Dendritic cell treated with granulocyte-macrophage colony-stimulating factor and Interleukin-4, amounts not matched to agents 40 ng/mL and 50 ng/mL, for 4 days (primary cell): ENCODE results near the gene KLHL17.
"Not testable (repeated sequence)": the region's sequence is repeated elsewhere in the genome, so short reads cannot be mapped to it uniquely, and the experiment has no call there.

ENCODE experiments used
- H3K27ac Mint-ChIP-seq: one replicate; pipeline ENCODE4 v1.8.0; 2022; ENCODE audit warnings: mild to moderate bottlenecking, mixed read lengths
- H3K27me3 Mint-ChIP-seq: one replicate; pipeline ENCODE4 v1.8.0; 2022; ENCODE audit warnings: mild to moderate bottlenecking, mixed read lengths
- H3K36me3 Mint-ChIP-seq: one replicate; pipeline ENCODE4 v1.8.0; 2022; ENCODE audit warnings: low read depth, mixed read lengths
- H3K4me1 Mint-ChIP-seq: one replicate; pipeline ENCODE4 v1.8.0; 2022; ENCODE audit warnings: low read depth, mixed read lengths
- H3K4me3 Mint-ChIP-seq: one replicate; pipeline ENCODE4 v1.8.0; 2022; ENCODE audit warnings: mild to moderate bottlenecking, moderate library complexity, mixed read lengths
- H3K9me3 Mint-ChIP-seq: one replicate; pipeline ENCODE4 v1.8.0; 2022; ENCODE audit warnings: mixed read lengths
- intact Hi-C: fragments of 100-400 bp; cut with micrococcal nuclease; formaldehyde crosslinking; loops from one replicate; pipeline ENCODE4 v1.15.0; 2022

Gene KLHL17

GRCh38 chr1:1003618-1004419 is 43.4 kb downstream of the KLHL17 start:
- no peak overlapping the region for H3K27ac Mint-ChIP-seq

GRCh38 chr1:1004420-1004779 is 44.0 kb downstream of the KLHL17 start:
- H3K27me3 Mint-ChIP-seq, result peaks cover 80% of the 10 kb centered on the region
- H3K36me3 Mint-ChIP-seq, result no peaks in the 10 kb centered on the region
- H3K4me3 Mint-ChIP-seq, result no peak overlapping the region
- intact Hi-C loops, result no loop called here
- H3K4me1 Mint-ChIP-seq, result peaks cover 29% of the 10 kb centered on the region
- H3K9me3 Mint-ChIP-seq, result no peaks in the 10 kb centered on the region
- H3K27ac Mint-ChIP-seq, result no peak overlapping the region

More at GRCh38 chr1:1003618-1004419, 43.4 kb downstream of the KLHL17 start:
- Mint-ChIP-seq H3K4me3 (no peak overlapping the region), H3K36me3 (no peaks in the 10 kb centered on the region), H3K4me1 (peaks cover 24% of the 10 kb centered on the region), H3K9me3 (no peaks in the 10 kb centered on the region), H3K27me3 (peaks cover 76% of the 10 kb centered on the region)
- intact Hi-C loops, result no loop called here

GRCh38 chr1:1004780-1005697 is 44.7 kb downstream of the KLHL17 start:
- Mint-ChIP-seq H3K27ac (no peak overlapping the region), H3K36me3 (no peaks in the 10 kb centered on the region), H3K4me3 (no peak overlapping the region), H3K27me3 (peaks cover 78% of the 10 kb centered on the region), H3K4me1 (peaks cover 29% of the 10 kb centered on the region), H3K9me3 (no peaks in the 10 kb centered on the region)
- intact Hi-C loops, result no loop called here

- H3K27me3 Mint-ChIP-seq, result peaks cover 72% of the 10 kb centered on the region
- intact Hi-C loops, result no loop called here
- H3K4me3 Mint-ChIP-seq, result no peak overlapping the region
- no peaks in the 10 kb centered on the region for H3K36me3 Mint-ChIP-seq
- no peaks in the 10 kb centered on the region for H3K9me3 Mint-ChIP-seq
- H3K4me1 Mint-ChIP-seq, result peaks cover 24% of the 10 kb centered on the region
- H3K27ac Mint-ChIP-seq, result no peak overlapping the region
Observed at GRCh38 chr1:1005774-1006304, 45.5 kb downstream of the KLHL17 start.

- Mint-ChIP-seq H3K4me1 (peaks cover 21% of the 10 kb centered on the region), H3K27me3 (peaks cover 72% of the 10 kb centered on the region), H3K9me3 (no peaks in the 10 kb centered on the region), H3K27ac (no peak overlapping the region), H3K4me3 (no peak overlapping the region), H3K36me3 (no peaks in the 10 kb centered on the region)
- intact Hi-C loops, result no loop called here
Observed at GRCh38 chr1:1006305-1007159, 46.1 kb downstream of the KLHL17 start.

GRCh38 chr1:1010131-1010530 is 49.7 kb downstream of the KLHL17 start:
- H3K36me3 Mint-ChIP-seq, H3K4me3 Mint-ChIP-seq, H3K27ac Mint-ChIP-seq, H3K9me3 Mint-ChIP-seq, intact Hi-C loops: not testable (repeated sequence)
- peaks cover 25% of the 10 kb centered on the region for H3K4me1 Mint-ChIP-seq
- peaks cover 41% of the 10 kb centered on the region for H3K27me3 Mint-ChIP-seq

- Mint-ChIP-seq H3K27me3 (peaks cover 30% of the 10 kb centered on the region), H3K36me3 (peaks cover 8% of the 10 kb centered on the region), H3K4me3 (no peak overlapping the region), H3K27ac (no peak overlapping the region), H3K4me1 (peaks cover 22% of the 10 kb centered on the region), H3K9me3 (no peaks in the 10 kb centered on the region)
- intact Hi-C loops, result no loop called here
Observed at GRCh38 chr1:1011396-1011949, 51.1 kb downstream of the KLHL17 start.

GRCh38 chr1:1012736-1013104 is 52.3 kb downstream of the KLHL17 start:
- H3K27me3 Mint-ChIP-seq, result peaks cover 21% of the 10 kb centered on the region
- peaks cover 22% of the 10 kb centered on the region for H3K4me1 Mint-ChIP-seq
- H3K36me3 Mint-ChIP-seq, intact Hi-C loops, H3K9me3 Mint-ChIP-seq: not testable (repeated sequence)
- peak overlapping the region; percentile 78 for H3K4me3 Mint-ChIP-seq
- H3K27ac Mint-ChIP-seq, result peak overlapping the region; percentile 87

- H3K27me3 Mint-ChIP-seq, result peaks cover 21% of the 10 kb centered on the region
- H3K27ac Mint-ChIP-seq, result peak within 1 kb of the TSS; percentile 87
- peaks cover 8% of the 10 kb centered on the region for H3K36me3 Mint-ChIP-seq
- H3K4me1 Mint-ChIP-seq, result peaks cover 22% of the 10 kb centered on the region
- no peaks in the 10 kb centered on the region for H3K9me3 Mint-ChIP-seq
- H3K4me3 Mint-ChIP-seq, result peak within 1 kb of the TSS; percentile 78
- intact Hi-C loops, result no loop called here
Observed at GRCh38 chr1:1013105-1013921, 52.9 kb downstream of the KLHL17 start, which contains the start of gene ISG15. ISG15 (plus strand) TSS chr1:1013497; CDS start chr1:1013574, 77 bp downstream.

GRCh38 chr1:1013922-1014648 is 53.7 kb downstream of the KLHL17 start:
- peaks cover 14% of the 10 kb centered on the region for H3K27me3 Mint-ChIP-seq
- H3K27ac Mint-ChIP-seq, result peak overlapping the region; percentile 87
- peaks cover 20% of the 10 kb centered on the region for H3K4me1 Mint-ChIP-seq

GRCh38 chr1:1014799-1015681 is 54.7 kb downstream of the KLHL17 start:
- H3K4me1 Mint-ChIP-seq, result peaks cover 17% of the 10 kb centered on the region
- H3K4me3 Mint-ChIP-seq, result no peak overlapping the region
- intact Hi-C loops, result no loop called here
- H3K36me3 Mint-ChIP-seq, result peaks cover 8% of the 10 kb centered on the region
- peaks cover 11% of the 10 kb centered on the region for H3K27me3 Mint-ChIP-seq
- H3K27ac Mint-ChIP-seq, result no peak overlapping the region
- no peaks in the 10 kb centered on the region for H3K9me3 Mint-ChIP-seq

More at GRCh38 chr1:1013922-1014648, 53.7 kb downstream of the KLHL17 start:
- Mint-ChIP-seq H3K9me3 (no peaks in the 10 kb centered on the region), H3K4me3 (peak overlapping the region; percentile 78), H3K36me3 (peaks cover 8% of the 10 kb centered on the region)
- intact Hi-C loops, result no loop called here
